GM21529 (cell line): Measurements from ENCODE around the gene DECR2.
A peak's percentile ranks its signal among the peaks of the same experiment; 100 is the strongest.
"Not testable (repeated sequence)": the region's sequence is repeated elsewhere in the genome, so short reads cannot be mapped to it uniquely, and the experiment has no call there.

ENCODE experiments used
- ATAC-seq: cut with Tn5 transposase; IDR thresholded peaks from one replicate; pipeline ENCODE4 v1.9.1; 2021; ENCODE audit not compliant: unreplicated experiment

Gene DECR2

GRCh38 chr16:398561-399339 lies 2.9 kb upstream of the DECR2 start:
- ATAC-seq: no peak

DNA sequence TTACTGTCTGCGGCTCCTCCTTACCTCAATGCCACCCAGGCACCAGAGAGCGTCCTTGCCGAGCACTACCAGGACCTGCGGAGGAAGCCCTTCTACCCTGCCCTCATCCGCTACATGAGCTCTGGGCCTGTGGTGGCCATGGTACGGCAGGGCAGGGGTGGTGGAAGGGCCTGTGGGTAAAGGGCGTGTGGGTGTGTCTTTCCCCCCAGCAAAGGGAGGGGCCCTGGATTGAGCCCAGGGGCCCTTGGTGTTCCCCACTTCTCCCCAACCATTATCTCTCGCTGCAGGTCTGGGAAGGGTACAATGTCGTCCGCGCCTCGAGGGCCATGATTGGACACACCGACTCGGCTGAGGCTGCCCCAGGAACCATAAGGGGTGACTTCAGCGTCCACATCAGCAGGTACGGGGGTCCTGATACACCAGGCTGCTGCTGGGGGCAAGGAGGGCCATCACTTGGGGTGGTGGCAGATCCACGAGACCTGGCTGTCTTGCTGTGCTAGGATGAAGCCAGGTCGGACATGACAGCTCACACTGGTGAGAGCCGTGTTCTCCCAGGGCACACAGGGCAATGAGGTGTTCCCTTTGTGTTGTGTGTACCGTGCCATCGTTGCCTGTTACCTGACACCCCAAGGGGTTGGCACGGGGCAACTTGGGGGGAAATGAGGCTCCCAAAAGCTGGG lies 2.2 kb upstream of the DECR2 start:
- ATAC-seq: no peak

DNA sequence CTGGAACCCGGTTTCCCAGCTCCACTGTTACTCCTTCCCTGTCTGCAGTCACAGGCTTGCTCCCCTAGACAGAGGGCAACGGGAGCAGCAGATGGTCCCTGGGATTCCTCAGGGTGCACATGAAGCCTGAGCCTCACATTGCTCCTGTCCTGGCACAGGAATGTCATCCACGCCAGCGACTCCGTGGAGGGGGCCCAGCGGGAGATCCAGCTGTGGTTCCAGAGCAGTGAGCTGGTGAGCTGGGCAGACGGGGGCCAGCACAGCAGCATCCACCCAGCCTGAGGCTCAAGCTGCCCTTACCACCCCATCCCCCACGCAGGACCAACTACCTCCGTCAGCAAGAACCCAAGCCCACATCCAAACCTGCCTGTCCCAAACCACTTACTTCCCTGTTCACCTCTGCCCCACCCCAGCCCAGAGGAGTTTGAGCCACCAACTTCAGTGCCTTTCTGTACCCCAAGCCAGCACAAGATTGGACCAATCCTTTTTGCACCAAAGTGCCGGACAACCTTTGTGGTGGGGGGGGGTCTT lies 1.6 kb upstream of the DECR2 start:
- no peak for ATAC-seq

GRCh38 chr16:404971-405486 lies 3.3 kb downstream of the DECR2 start:
- no peak for ATAC-seq

DNA sequence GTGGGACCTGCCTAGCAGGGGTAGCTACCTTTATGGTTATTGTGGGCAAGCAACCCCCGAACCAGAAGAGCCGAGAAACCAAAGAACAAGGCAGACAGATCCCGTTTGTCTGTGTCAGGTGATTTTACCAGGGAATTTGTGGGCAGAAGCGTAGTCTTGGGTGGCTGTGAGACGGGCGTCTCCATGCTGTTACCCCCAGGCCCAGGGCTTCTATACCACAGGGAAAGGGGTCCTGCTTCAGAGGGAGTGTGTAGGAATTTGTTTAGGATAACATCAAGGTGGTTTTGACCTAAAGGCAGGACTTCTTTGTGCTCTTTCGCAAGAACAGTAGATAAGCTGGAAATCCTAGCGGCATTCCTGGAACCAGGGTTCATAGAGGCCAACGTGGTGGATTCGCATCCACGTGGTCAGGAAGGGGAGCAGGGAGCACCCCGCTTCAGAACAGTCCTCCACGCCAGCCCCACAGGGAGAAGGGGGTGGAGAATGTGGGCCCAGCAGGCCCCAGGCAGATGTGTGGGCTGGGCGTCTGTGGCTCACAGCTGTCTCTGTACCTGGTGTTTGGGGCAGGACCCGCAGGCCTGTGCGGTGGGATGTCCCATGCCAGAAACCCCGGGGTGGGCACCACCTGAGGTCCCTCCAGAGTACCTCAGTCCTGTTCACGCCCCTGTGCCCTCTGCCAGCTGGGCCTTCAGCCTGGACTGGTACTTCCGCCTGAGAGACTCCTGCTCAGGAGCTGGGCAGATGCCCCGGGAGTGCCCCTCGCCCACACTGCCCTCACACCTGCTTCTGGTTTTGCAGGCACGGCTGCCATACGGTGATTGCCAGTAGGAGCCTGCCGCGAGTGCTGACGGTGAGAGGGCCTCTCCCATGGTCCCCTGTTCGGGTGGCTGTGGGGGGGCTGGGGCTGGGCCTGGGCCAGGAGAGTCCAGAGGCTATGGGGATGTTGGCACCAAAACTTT lies 4.1 kb downstream of the DECR2 start:
- ATAC-seq: no peak

DNA sequence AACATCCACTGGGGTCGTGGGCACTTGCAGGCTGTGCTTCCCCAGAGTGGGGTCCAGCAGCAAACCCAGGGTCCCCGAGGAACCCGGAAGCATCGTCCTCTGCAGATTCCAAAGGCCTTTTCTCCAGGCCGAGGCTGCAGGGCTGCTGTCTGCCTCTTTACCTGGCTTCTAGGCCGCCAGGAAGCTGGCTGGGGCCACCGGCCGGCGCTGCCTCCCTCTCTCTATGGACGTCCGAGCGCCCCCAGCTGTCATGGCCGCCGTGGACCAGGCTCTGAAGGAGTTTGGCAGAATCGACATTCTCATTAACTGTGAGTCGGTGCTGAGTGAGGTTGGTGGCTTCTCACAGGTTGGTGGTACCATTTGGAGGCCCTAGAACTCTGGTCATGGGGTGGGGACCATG lies 5.6 kb downstream of the DECR2 start:
- no peak for ATAC-seq

- ATAC-seq: no peak
Measured at GRCh38 chr16:410516-411178, 9.0 kb downstream of the DECR2 start.

DNA sequence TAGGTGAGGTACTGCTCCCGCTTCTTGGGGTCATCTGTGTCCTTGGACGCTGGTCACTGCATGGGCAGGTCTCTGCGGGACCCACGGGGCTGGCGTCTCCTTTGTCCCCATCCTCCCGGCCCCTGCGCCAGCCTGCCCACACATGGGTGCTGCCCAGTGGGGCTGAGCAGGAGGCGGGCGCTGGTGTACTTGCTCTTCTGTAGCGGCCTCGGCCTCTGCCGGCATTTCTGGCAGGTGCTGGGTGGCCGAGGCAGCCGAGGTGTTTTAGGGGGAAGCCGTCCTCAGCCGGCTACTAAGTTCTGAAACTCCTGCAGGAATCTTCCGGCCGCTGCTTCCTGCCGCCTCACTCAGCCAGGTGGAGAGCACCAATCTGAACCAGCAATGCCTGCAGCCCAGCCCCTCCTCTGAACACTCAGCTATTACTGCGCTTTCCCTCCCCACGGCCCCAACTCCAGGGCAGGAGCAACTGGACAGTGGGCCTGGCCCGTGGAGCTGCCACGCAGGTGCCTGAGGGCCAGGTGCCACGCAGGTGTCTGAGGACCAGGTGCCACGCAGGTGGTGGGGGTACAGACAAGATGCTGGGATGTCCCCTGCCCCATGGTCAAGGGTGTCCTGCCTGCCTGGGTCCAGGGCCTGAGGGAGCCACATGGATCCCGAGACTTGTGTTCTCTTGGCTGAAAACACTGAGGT lies 10.0 kb downstream of the DECR2 start:
- ATAC-seq: no peak

DNA sequence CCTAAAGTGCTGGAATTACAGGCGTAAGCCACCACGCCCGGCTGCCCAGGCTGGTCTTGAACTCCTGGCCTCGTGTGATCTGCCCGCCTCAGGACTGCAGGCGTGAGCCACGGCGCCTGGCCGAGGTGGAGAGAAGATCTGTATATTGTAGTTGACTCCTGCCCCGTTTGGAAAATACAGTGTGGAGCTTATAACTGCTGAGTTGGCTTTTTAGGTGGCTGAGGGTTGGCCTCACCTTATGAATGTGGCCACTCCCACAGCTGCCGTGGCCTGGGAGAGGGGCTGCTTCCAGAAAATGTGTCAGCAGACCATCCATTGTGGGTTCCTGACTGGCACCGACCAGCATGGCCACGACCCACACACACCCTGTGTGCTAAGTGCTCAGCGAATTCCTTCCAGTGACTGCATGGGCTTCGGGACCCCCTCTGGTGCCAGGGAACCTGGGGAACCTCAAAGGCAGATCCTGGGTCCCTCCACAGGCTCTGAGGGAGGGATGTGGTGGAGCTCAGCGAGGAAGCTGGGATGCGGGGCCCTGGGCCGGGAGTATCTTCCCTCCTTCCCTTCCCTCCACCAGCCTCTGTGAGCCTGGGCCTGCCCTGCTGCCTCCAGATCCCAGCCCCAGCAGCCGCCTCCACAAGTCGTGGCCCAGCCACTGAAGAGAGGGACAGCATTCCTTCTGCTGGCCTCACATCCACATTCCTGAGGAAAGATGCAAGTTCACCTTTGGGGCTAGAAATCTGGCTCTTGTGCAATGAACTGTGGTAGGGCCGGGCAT lies 12.9 kb downstream of the DECR2 start:
- ATAC-seq: no peak

DNA sequence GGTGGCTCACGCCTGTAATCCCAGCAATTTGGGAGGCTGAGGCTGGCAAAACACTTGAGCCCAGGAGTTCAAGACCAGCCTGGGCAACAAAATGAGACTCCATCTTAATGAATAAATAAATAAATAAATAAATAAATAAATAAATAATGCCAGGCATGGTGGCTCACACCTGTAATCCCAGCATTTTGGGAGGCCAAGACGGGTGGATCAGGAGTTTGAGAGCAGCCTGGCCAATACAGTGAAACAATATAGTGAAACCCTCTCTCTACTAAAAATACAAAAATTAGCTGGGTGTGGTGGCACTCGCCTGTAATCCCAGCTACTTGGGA lies 13.4 kb downstream of the DECR2 start:
- ATAC-seq: not testable (repeated sequence)

DNA sequence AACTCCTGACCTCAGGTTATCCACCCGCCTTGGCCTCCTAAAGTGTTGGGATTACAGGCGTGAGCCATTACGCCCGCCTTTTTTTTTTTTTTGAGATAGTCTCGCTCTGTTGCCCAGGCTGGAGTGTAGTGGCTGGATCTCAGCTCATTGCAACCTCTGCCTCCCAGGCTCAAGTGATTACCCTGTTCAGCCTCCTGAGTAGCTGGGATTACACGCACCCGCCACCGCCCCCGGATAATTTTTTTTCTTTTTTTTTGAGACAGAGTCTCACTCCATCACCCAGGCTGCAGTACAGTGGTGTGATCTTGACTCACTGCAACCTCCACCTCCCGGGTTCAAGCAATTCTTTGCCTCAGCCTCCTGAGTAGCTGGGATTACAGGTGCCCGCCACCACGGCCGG lies 20.5 kb downstream of the DECR2 start:
- ATAC-seq: not testable (repeated sequence)

DNA sequence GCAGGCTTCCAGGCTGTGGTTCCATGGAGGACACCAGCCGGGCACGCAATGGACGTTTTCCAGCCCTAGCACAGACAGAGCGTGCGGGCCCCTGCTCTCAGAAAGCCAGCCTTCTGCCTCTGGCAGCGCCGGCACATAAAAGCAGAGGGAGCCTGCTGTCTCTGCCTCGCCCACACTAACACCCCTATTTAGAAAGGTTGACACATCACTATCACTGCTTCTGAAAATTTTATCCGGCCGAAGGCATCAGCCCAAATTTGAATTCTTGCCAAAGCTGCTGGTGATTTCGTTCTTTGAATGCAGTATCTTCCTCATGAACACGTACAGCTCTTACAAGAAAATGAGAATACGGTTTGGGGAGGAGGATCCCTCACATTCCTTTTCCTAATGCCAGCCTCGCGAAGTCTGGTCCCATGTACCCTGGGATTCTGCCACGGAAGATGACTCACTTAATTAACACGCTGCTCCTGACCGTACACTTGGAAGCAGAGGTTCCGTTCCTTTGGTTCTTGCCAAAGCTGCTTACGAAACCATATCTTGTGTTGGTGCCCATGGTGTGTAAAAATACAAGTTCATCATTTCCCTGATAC lies 22.4 kb downstream of the DECR2 start:
- no peak for ATAC-seq

- no peak for ATAC-seq
Measured at GRCh38 chr16:424623-425081, 23.0 kb downstream of the DECR2 start.

DNA sequence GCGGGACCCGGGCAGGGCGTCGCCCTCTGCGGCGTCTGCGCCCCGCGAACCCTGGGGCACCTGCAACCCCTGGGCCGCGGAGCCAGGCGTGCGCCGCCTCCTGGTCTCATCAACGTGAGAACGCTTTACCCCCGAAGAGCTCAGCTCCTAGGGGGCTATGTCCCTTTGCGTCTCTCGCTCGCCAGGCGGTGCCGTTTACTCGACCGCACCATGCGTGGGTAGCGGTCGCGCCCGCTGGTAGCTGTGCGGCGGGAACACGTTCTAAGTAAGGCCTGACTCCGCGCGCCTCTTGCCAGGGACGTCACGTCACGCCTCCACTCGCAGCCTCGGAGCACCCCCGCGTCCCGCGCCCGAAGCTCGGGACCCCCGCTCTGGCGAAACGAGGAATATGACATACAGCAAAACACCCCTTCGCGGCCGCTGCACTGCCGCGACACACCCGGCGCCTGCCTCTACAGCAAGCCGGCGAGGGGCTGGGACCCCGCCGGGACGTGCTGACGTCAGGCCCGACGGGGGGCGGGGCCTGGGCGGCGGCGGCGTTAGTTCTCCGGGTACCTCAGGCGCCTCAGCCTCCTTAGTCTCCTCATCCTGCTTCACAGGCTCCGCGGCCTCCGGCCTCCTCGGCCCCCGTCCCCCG lies 23.5 kb downstream of the DECR2 start, which contains the start of gene RAB11FIP3:
RAB11FIP3 (plus strand) TSS at position 568 of the 637 bp plus-strand sequence. CDS start 358 bp downstream, outside the sequence.
- ATAC-seq: peak; percentile 86

- peak; percentile 40 for ATAC-seq
Measured at GRCh38 chr16:425740-426114, 24.0 kb downstream of the DECR2 start.

DNA sequence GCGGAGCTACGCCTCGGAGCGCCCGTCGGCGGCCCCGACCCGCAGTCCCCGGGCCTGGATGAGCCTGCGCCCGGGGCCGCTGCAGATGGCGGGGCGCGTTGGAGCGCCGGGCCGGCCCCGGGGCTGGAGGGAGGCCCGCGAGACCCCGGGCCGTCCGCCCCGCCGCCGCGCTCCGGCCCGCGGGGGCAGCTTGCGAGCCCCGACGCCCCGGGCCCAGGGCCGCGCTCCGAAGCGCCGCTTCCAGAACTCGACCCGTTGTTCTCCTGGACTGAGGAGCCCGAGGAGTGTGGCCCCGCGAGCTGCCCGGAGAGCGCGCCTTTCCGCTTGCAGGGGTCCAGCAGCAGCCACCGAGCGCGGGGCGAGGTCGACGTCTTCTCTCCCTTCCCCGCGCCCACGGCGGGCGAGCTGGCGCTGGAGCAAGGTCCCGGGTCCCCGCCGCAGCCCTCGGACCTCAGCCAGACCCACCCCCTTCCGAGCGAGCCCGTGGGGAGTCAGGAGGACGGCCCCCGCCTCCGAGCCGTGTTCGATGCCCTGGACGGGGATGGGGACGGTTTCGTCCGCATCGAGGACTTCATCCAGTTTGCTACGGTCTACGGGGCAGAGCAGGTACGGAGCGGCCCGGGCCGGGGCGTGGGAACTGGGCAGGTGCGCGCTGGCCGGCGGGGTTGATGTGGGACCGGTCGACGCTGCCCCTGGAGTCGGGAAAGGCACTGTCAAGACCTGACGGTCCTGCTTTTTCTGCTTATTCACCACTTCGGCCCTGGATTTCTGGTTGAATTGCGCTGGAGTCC lies 24.6 kb downstream of the DECR2 start:
- no peak for ATAC-seq

DNA sequence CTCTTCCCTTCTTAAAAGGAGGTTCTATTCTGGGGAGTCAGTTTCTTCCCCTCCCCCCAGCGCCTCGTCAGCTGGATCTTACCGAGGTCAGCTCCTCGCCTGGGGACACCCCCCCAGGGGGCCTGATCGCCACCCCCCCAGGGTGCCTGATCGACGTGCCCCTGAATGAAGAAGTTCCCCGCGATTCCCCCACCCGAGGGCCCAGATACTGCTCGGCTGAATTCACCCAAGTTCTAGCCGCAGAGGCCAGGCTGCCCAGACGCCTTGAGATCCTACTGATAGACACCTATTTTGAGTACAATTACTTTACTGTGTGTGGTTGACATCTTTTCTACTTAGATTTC lies 25.2 kb downstream of the DECR2 start:
- no peak for ATAC-seq
